ENCODE results near the gene ZNF486. TPM values are rescaled to one million over a fixed set of nuclear protein-coding genes. Genes with fewer than 3 reads are reported as not detected.
"Not testable (repeated sequence)": the region's sequence is repeated elsewhere in the genome, so short reads cannot be mapped to it uniquely, and the experiment has no call there.

Gene ZNF486
- total RNA-seq (1 to 10 TPM; 4.1 to 7.4 TPM), polyA plus RNA-seq (1 to 10 TPM; 2.3 to 4.1 TPM)
- long read RNA-seq, donor 1, partial matches to known transcripts: 0 of 2 reads
- long read RNA-seq, donor 1, other reads (novel, unspliced or antisense): 0 of 2 reads
- long read RNA-seq, donor 2, partial matches to known transcripts: 0 of 3 reads
- long read RNA-seq, donor 2, other reads (novel, unspliced or antisense): 3 of 3 reads

DNA sequence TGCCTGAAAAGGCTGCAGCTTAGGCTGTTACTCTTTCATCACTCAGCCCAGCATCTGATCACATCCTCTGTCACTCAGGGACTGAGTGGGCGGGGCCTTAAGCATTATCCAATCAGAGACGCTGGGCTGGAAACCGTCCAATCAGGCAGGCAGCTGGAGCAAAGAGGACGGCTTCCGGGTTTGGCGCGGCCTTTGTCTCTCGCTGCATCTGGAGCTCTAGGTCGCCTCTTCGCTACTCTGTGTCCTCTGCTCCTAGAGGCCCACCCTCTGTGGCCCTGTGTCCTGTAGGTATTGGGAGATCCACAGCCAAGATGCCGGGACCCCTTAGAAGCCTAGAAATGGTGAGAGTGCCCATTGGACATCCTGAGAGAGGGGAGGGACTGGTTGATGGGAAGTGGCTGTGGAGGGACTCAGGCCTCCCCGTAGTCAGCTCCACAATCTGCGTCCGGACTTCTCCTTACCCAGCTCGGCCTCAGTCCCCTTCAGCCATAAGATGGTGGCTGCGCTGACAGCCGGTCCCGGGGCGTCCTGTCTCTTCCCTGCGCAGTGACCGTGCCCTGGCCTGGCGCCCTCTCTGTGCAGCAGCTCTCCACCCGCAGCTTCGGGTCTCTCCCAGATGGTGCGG, at the start of gene ZNF486:
ZNF486 (plus strand) TSS at position 195 of the 625 bp plus-strand sequence; CDS start at position 312, 117 bp downstream.
- peak; percentile 95 for ATAC-seq (ENCODE audit: low FRiP score)
- DNase-seq: peak; percentile 97
- peaks cover 0 to 2% of the 10 kb centered on the region in 2 donors for H3K36me3 ChIP-seq (ENCODE audit: control insufficient read depth in 1 of 2, insufficient read depth in 2 of 2, low read length in 1 of 2)
- intact Hi-C loops (cut with DNase I): loop anchor here in 1 of 2 donors (5.0 kb wide), 1 partner anchor 90 kb away; the partner anchor contains the start of gene ZNF90
- no peaks in the 10 kb centered on the region for H3K27me3 ChIP-seq (ENCODE audit: control insufficient read depth in 1 of 2, insufficient read depth in 2 of 2, low read length in 1 of 2)
- no peaks in the 10 kb centered on the region for H3K4me1 ChIP-seq (ENCODE audit: control insufficient read depth in 1 of 2, insufficient read depth in 2 of 2, low read length in 2 of 2)
- H3K4me3 ChIP-seq (ENCODE audit: low read length in 2 of 2): peak within 1 kb of the TSS; percentile 35 to 40
- H3K27ac ChIP-seq (ENCODE audit: low read depth in 1 of 2, low read length in 2 of 2): peak within 1 kb of the TSS in 1 of 2 donors; percentile 66
- no peaks in the 10 kb centered on the region for H3K9me3 ChIP-seq (ENCODE audit: control insufficient read depth, low read length)
- 0 to 1% methylated on average over 25 of the region's 25 CpGs for WGBS, 2 donors

DNA sequence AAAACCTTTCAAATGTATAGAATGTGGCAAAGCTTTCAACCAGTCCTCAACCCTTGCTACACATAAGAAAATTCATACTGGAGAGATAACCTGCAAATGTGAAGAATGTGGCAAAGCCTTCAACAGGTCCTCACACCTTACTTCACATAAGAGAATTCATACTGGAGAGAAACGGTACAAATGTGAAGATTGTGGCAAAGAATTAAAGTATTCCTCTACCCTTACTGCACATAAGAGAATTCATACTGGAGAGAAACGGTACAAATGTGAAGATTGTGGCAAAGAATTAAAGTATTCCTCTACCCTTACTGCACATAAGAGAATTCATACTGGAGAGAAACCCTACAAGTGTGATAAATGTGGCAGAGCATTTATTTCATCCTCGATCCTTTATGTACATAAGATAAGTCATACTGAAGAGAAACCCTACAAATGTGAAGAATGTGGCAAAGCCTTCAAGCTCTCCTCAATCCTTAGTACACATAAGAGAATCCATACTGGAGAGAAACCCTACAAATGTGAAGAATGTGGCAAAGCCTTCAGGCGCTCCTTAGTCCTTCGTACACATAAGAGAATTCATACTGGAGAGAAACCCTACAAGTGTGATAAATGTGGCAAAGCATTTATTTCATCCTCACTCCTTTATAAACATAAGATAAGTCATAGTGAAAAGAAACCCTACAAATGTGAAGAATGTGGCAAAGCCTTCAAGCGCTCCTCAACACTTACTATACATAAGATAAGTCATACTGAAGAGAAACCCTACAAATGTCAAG, 48.8 kb upstream of the ZNF486 start:
- H3K4me3 ChIP-seq (ENCODE audit: low read length in 2 of 2); intact Hi-C loops (cut with DNase I); H3K27me3 ChIP-seq (ENCODE audit: control insufficient read depth in 1 of 2, insufficient read depth in 2 of 2, low read length in 1 of 2); ATAC-seq (ENCODE audit: low FRiP score); H3K27ac ChIP-seq (ENCODE audit: low read depth in 1 of 2, low read length in 2 of 2); H3K4me1 ChIP-seq (ENCODE audit: control insufficient read depth in 1 of 2, insufficient read depth in 2 of 2, low read length in 2 of 2); DNase-seq; H3K36me3 ChIP-seq (ENCODE audit: control insufficient read depth in 1 of 2, insufficient read depth in 2 of 2, low read length in 1 of 2): not testable (repeated sequence)
- peaks cover 15% of the 10 kb centered on the region for H3K9me3 ChIP-seq (ENCODE audit: control insufficient read depth, low read length)
- 99% methylated on average over 6 of the region's 6 CpGs for WGBS, 2 donors

DNA sequence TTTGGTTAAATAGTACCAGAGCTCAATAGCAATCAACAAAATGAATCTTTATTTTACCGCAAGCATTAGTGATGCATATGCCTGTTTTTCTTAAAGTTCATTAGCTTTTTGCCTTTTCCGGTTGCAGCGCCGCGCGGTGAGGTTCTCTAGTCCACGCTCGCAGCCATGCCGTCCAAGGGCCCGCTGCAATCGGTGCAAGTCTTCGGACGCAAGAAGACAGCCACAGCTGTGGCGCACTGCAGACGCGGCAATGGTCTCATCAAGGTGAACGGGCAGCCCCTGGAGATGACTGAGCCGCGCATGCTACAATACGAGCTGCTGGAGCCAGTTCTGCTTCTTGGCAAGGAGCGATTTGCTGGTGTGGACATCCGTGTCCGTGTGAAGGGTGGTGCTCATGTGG, 42.1 kb upstream of the ZNF486 start:
- Histone ChIP-seq H3K9me3 (ENCODE audit: control insufficient read depth, low read length) (peaks cover 10% of the 10 kb centered on the region), H3K4me1 (ENCODE audit: control insufficient read depth in 1 of 2, insufficient read depth in 2 of 2, low read length in 2 of 2) (no peaks in the 10 kb centered on the region), H3K4me3 (ENCODE audit: low read length in 2 of 2) (no peak overlapping the region), H3K36me3 (ENCODE audit: control insufficient read depth in 1 of 2, insufficient read depth in 2 of 2, low read length in 1 of 2) (peaks cover 0 to 3% of the 10 kb centered on the region in 2 donors), H3K27ac (ENCODE audit: low read depth in 1 of 2, low read length in 2 of 2) (no peak overlapping the region), H3K27me3 (ENCODE audit: control insufficient read depth in 1 of 2, insufficient read depth in 2 of 2, low read length in 1 of 2) (no peaks in the 10 kb centered on the region)
- ATAC-seq (ENCODE audit: low FRiP score): no peak
- intact Hi-C loops (cut with DNase I): no loop called here
- WGBS, 2 donors: 97 to 99% methylated on average over 23 of the region's 23 CpGs
- DNase-seq: no peak

DNA sequence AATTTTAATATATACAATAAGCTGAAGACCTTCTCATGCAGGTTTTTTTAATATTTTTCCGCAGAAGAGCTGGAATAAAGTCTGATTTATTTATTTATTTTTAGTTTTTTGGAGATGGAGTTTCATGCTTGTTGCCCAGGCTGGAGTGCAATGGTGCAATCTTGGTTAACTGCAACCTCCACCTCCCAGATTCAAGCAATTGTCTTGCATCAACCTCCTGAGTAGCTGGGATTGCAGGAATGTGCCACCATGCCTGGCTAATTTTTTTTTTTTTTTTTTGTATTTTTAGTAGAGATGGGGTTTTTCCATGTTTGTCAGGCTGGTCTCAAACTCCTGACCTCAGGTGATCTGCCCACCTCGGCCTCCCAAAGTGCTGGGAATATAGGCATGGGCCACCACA, 34.1 kb upstream of the ZNF486 start:
- H3K27ac ChIP-seq (ENCODE audit: low read depth in 1 of 2, low read length in 2 of 2); H3K4me3 ChIP-seq (ENCODE audit: low read length in 2 of 2); ATAC-seq (ENCODE audit: low FRiP score); H3K27me3 ChIP-seq (ENCODE audit: control insufficient read depth in 1 of 2, insufficient read depth in 2 of 2, low read length in 1 of 2); H3K36me3 ChIP-seq (ENCODE audit: control insufficient read depth in 1 of 2, insufficient read depth in 2 of 2, low read length in 1 of 2); DNase-seq; intact Hi-C loops (cut with DNase I); H3K4me1 ChIP-seq (ENCODE audit: control insufficient read depth in 1 of 2, insufficient read depth in 2 of 2, low read length in 2 of 2); H3K9me3 ChIP-seq (ENCODE audit: control insufficient read depth, low read length): not testable (repeated sequence)
- 77 to 90% methylated on average over 2 of the region's 2 CpGs for WGBS, 2 donors

DNA sequence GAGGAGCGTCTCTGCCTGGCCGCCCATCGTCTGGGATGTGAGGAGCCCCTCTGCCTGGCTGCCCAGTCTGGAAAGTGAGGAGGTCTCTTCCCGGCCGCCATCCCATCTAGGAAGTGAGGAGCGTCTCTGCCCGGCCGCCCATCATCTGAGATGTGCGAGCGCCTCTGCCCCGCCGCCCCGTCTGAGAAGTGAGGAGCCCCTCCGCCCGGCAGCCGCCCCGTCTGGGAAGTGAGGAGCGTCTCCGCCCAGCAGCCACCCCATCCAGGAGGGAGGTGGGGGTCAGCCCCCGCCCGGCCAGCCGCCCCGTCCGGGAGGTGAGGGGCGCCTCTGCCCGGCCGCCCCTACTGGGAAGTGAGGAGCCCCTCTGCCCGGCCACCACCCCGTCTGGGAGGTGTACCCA, 29.3 kb upstream of the ZNF486 start:
- H3K36me3 ChIP-seq (ENCODE audit: control insufficient read depth in 1 of 2, insufficient read depth in 2 of 2, low read length in 1 of 2); H3K9me3 ChIP-seq (ENCODE audit: control insufficient read depth, low read length); intact Hi-C loops (cut with DNase I): not testable (repeated sequence)

DNA sequence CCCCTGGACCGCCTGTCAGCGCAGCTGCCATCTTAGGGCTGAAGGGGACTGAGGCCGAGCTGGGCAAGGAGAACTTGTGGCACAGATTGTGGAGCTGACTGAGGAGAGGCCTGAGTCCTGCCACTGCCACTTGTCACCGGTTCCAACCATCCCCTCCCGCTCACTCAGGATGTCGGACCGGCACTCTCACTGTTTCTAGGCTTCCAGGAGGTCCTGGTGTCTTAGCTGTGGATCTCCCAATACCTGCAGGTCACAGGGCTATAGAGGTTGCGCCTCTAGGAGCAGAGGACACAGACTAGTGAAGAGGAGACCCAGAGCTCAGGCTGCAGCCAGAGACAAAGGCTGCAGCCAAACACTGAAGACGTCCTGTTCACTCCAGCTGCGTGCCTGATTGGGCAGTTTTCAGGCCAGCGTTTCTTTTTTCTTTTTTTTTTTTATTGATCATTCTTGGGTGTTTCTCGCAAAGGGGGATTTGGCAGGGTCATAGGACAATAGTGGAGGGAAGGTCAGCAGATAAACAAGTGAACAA, 15.3 kb upstream of the ZNF486 start:
- Histone ChIP-seq H3K27me3 (ENCODE audit: control insufficient read depth in 1 of 2, insufficient read depth in 2 of 2, low read length in 1 of 2) (no peaks in the 10 kb centered on the region), H3K4me1 (ENCODE audit: control insufficient read depth in 1 of 2, insufficient read depth in 2 of 2, low read length in 2 of 2) (no peaks in the 10 kb centered on the region), H3K27ac (ENCODE audit: low read depth in 1 of 2, low read length in 2 of 2) (no peak overlapping the region), H3K9me3 (ENCODE audit: control insufficient read depth, low read length) (no peaks in the 10 kb centered on the region), H3K36me3 (ENCODE audit: control insufficient read depth in 1 of 2, insufficient read depth in 2 of 2, low read length in 1 of 2) (no peaks in the 10 kb centered on the region), H3K4me3 (ENCODE audit: low read length in 2 of 2) (no peak overlapping the region)
- 84% methylated on average over 11 to 12 of the region's 12 CpGs for WGBS, 2 donors
- no peak for DNase-seq
- intact Hi-C loops (cut with DNase I): no loop called here
- ATAC-seq (ENCODE audit: low FRiP score): no peak

More for the DNA sequence above, 29.3 kb upstream of the ZNF486 start:
- not testable (repeated sequence) for H3K4me3 ChIP-seq (ENCODE audit: low read length in 2 of 2); ATAC-seq (ENCODE audit: low FRiP score); DNase-seq; H3K27ac ChIP-seq (ENCODE audit: low read depth in 1 of 2, low read length in 2 of 2); H3K27me3 ChIP-seq (ENCODE audit: control insufficient read depth in 1 of 2, insufficient read depth in 2 of 2, low read length in 1 of 2); H3K4me1 ChIP-seq (ENCODE audit: control insufficient read depth in 1 of 2, insufficient read depth in 2 of 2, low read length in 2 of 2)
- 98 to 99% methylated on average over 20 to 27 of the region's 29 CpGs for WGBS, 2 donors

DNA sequence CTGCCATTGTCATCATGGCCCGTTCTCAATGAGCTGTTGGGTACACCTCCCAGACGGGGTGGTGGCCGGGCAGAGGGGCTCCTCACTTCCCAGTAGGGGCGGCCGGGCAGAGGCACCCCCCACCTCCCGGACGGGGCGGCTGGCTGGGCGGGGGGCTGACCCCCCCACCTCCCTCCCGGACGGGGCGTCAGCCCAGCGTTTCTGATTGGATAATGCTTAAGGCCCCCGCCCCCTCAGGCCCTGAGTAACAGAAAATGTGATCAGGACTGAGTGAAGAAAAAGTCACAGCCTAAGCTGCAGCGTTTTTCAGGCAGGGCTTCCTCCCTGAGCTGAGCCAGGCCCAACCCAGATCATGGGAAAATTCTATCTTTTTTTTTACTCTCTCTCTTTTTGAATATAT, 14.5 kb upstream of the ZNF486 start:
- ATAC-seq (ENCODE audit: low FRiP score); intact Hi-C loops (cut with DNase I): not testable (repeated sequence)
- 56 to 63% methylated on average over 12 to 14 of the region's 15 CpGs for WGBS, 2 donors

DNA sequence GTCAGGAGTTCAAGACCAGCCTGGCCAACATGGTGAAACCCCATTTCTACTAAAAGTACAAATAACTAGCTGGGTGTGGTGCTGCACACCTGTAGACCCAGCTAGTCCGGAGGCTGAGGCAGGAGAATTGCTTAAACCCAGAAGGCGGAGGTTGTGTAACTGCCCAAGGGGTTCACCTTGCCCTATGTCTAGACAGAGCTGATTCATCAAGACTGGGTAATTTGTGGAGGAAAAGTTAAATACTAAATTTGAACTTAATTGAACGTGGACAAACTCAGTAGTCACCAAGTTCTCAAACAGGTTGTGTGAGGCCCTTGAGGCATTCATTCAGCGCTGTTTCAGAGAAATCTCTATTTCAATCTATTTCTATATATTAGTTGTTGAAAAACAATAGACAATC, 13.7 kb upstream of the ZNF486 start:
- Histone ChIP-seq H3K27ac (ENCODE audit: low read depth in 1 of 2, low read length in 2 of 2) (no peak overlapping the region), H3K9me3 (ENCODE audit: control insufficient read depth, low read length) (no peaks in the 10 kb centered on the region), H3K4me1 (ENCODE audit: control insufficient read depth in 1 of 2, insufficient read depth in 2 of 2, low read length in 2 of 2) (no peaks in the 10 kb centered on the region), H3K27me3 (ENCODE audit: control insufficient read depth in 1 of 2, insufficient read depth in 2 of 2, low read length in 1 of 2) (no peaks in the 10 kb centered on the region), H3K4me3 (ENCODE audit: low read length in 2 of 2) (no peak overlapping the region), H3K36me3 (ENCODE audit: control insufficient read depth in 1 of 2, insufficient read depth in 2 of 2, low read length in 1 of 2) (no peaks in the 10 kb centered on the region)
- 97% methylated on average over 4 of the region's 4 CpGs for WGBS, 2 donors
- intact Hi-C loops (cut with DNase I): no loop called here
- ATAC-seq (ENCODE audit: low FRiP score): no peak
- DNase-seq: no peak

More for the DNA sequence above, 14.5 kb upstream of the ZNF486 start:
- not testable (repeated sequence) for H3K36me3 ChIP-seq (ENCODE audit: control insufficient read depth in 1 of 2, insufficient read depth in 2 of 2, low read length in 1 of 2); DNase-seq; H3K27ac ChIP-seq (ENCODE audit: low read depth in 1 of 2, low read length in 2 of 2); H3K9me3 ChIP-seq (ENCODE audit: control insufficient read depth, low read length); H3K4me3 ChIP-seq (ENCODE audit: low read length in 2 of 2); H3K27me3 ChIP-seq (ENCODE audit: control insufficient read depth in 1 of 2, insufficient read depth in 2 of 2, low read length in 1 of 2); H3K4me1 ChIP-seq (ENCODE audit: control insufficient read depth in 1 of 2, insufficient read depth in 2 of 2, low read length in 2 of 2)

Data from aorta (tissue), 5 donors.